ENCODE data around the gene CAPZA3.
"Not testable (repeated sequence)": the region's sequence is repeated elsewhere in the genome, so short reads cannot be mapped to it uniquely, and the experiment has no call there.

CAPZA3 gene, protein sequence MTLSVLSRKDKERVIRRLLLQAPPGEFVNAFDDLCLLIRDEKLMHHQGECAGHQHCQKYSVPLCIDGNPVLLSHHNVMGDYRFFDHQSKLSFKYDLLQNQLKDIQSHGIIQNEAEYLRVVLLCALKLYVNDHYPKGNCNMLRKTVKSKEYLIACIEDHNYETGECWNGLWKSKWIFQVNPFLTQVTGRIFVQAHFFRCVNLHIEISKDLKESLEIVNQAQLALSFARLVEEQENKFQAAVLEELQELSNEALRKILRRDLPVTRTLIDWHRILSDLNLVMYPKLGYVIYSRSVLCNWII

GRCh38 chr12:18737819-18738218, at the start of gene CAPZA3, which contains the start of gene PLCZ1:
TSS of gene CAPZA3 (plus strand) at chr12:18738119. CDS start at chr12:18738269, 150 bp downstream.
TSS of gene PLCZ1 (minus strand) at chr12:18738012. CDS start at chr12:18737371, 641 bp downstream.
- no peak for DNase-seq (ENCODE audit: low read depth, low spot score)

DNA sequence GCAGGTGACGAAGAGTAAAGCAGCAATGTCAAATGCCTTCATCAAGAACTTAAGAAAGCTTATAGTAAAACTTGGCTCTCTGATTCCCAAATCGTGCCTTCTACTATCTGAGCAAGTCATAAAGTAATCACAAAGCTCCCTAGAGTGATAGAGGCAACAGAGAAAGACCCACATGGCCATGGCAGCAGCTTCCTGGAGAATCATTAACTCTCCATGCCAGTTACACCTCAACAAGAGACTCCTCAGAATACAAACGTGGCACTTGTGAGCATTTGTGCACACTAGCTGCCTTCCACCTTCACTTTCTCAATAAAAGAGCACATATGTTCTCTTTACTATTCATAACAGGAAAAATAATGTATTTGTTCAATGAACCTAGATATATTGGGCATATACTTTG, 48.1 kb upstream of the CAPZA3 start:
- DNase-seq (ENCODE audit: low read depth, low spot score) = no peak

DNA sequence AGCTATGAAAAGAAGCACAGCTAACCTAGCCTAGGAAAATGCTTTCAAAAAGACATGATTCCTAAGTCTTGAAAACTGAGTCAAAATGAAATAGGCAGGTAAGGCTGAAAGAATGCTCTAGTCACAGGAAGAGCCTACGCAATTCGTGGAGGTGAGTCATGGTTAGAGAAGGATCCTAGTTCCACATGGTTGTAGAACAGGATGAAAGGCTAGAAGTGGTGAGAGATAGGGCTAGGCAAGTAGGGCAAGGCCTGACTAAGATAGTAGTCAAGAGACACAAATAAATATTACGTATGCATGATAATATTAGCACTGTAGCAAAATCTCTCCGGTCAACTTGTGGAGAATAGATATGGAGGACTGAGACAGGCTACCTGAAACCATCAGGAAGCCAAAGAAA, 47.3 kb upstream of the CAPZA3 start:
- peak; percentile 4 for DNase-seq (ENCODE audit: low read depth, low spot score)

DNA sequence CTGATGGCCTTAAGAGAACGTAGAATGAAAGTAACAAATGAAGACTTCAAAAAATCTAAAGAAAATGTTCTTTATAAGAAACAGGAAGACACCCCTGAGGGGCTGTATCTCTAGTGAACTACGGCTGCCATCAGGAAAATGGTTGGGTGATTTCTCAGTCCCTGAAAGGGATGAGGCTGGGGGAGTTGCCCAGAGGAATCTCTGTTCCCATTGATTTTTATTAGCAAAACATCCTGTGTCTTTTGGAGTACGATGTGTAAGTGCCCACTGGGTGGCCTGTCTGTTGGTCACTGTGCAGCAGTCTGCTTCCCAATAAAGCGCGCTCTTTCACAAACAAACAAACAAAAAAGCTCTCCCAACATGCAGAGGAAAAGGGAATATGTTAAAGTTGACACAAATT, 43.9 kb upstream of the CAPZA3 start:
- not testable (repeated sequence) for DNase-seq (ENCODE audit: low read depth, low spot score)

- peak; percentile 60 for DNase-seq (ENCODE audit: low read depth, low spot score)
Measured at GRCh38 chr12:18696971-18697602, 40.8 kb upstream of the CAPZA3 start.

- DNase-seq (ENCODE audit: low read depth, low spot score) = peak; percentile 85
Measured at GRCh38 chr12:18700271-18700670, 37.6 kb upstream of the CAPZA3 start.

DNA sequence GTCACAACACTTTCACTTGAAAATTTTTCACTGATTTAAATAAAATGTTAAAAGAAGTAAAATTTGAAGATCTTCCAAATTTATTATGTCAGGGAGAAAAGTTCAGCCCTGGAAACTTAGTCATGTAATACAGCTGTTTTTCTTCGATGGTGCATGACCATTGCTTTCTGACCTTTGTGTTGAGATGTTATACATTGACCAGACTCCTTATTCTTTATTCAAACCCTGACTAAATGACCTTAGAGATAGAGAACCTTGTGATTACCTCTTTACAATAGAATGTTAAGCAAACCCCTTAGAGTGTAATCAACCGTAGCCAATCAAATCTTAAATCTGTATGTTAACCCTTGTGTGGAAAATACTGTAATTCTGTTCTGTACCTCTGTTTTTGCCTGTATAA, 34.6 kb upstream of the CAPZA3 start:
- no peak for DNase-seq (ENCODE audit: low read depth, low spot score)

- DNase-seq (ENCODE audit: low read depth, low spot score) = no peak
Measured at GRCh38 chr12:18703911-18704310, 34.0 kb upstream of the CAPZA3 start.

GRCh38 chr12:18706798-18707197, 31.1 kb upstream of the CAPZA3 start:
- no peak for DNase-seq (ENCODE audit: low read depth, low spot score)

GRCh38 chr12:18716236-18716635, 21.7 kb upstream of the CAPZA3 start:
- no peak for DNase-seq (ENCODE audit: low read depth, low spot score)

GRCh38 chr12:18718462-18718861, 19.5 kb upstream of the CAPZA3 start:
- no peak for DNase-seq (ENCODE audit: low read depth, low spot score)

DNA sequence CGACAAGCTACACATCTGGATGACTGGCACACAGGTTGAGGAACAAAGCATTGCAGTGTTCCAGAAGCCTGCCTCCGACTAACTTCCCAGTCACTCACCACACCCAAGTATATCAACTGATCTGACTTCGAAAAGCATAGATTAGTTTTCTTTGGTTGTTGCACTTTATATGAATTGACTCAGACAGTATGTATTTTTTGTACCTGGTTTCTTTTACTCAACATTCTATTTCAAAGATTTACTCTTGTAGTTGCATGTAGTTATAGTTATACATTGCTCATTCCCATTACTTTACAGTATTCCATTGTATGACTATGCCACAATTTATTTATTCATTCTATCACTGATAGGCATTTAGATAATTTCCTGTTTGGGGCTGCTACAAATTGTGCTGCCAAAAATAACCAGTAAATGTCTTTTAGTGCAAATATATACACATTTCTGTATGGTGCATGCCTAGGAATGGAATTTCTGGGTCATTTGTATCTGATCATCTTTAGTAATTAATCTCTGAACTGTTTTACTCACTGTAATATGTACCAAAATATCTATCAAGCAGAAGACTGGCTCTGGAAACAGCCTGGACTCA, 17.9 kb upstream of the CAPZA3 start:
- no peak for DNase-seq (ENCODE audit: low read depth, low spot score)

DNA sequence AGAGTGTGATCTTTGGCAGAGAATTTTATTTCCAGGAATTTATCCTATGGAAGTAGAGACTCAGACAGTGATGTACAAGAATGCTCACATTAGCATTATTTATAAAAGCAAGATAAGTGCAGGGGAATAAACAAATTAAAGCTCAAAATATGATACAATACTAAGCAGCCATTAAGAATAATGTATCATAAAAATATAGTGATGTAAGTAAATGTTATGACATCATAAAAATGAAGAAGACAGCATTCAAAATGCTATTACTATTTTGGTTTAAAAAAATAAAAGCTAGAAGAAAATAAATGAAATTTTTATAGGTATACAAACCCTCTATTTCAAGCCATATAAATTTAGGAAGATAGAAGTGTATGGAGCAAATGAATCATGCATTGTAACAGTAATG, 17.2 kb upstream of the CAPZA3 start:
- DNase-seq (ENCODE audit: low read depth, low spot score) = no peak

DNA sequence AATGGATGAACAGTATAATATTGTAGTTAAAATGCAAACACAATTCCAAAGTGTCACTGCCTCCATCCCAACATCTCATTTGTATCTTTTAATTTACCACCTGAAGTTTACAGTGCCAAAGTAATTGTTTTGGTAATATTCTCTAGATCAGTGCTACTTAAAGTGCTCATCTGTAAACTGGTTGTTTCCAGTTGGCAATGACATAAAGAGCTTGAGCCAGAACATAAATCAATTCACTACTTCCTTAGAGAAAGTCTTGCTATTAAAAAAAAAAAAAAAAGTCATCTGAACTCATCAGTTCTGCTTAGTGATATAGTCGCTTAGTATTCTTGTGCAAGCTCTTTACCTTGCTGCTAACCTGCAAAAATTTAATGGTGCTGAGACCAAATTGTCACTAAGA, 16.5 kb upstream of the CAPZA3 start:
- DNase-seq (ENCODE audit: low read depth, low spot score) = no peak

- peak; percentile 18 for DNase-seq (ENCODE audit: low read depth, low spot score)
Measured at GRCh38 chr12:18723752-18724151, 14.2 kb upstream of the CAPZA3 start.

DNA sequence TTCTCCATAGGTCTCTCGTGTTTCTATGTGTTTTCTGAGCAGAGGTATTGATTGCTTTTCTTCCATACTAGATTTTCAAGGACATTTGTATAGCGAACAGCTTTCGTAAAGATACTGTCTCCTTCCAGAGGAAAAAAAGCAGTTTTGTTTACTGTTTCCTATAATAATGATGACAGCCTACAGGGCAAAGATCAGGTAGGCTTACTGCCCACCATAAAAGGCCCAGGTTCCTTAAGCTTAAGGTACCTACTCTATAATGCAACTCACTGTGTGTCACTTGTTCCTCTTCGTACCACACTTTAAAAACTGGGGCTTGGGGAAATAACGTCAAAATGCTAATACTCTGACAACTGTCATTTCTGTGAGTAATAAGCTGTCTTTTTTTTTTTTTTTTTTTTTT, 6.8 kb upstream of the CAPZA3 start:
- DNase-seq (ENCODE audit: low read depth, low spot score) = no peak

DNA sequence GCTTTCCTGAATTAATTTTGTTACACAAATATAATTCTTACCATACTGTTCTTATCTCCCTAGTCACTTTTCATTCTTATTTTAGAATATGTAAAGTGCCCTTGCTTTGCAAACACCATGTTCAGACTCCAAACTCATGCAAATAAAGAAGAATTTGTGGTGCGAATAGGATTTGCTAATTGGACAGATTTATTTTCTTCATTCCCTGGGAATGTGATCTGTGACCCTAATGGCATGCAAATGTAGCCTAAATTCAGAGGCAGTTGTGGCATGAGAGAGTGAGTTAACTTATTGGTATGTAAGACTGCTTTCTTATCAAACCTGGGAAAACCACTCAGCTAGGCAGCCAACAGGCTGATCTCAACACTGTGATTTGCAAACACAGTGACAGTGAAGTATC, 10.0 kb downstream of the CAPZA3 start:
- peak; percentile 93 for DNase-seq (ENCODE audit: low read depth, low spot score)

DNA sequence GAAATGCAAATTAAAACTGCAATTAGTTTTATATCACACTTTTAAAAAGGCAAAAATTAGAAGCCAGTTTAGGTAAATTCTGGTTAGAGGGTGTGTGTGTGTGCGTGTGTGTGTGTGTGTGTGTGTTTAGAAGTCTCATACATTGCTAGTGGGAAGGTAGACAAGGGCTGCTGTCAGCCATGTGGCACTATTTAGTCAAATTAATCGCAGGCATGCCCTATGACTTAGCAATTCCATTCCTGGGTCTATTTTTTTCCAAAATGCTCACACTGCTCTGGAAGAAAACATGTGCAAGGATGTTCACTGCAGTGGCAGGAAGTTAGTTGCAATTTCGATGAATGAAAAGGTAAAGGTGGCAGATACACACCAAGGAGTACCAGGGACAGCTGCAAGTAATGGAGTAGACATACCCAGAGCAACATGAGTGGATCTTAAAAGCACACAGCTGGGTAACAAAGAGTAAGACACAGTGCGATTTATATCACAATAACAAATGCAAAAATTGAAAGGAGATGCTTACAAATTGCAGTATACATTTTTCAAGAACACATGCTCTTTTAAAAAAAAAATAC, 11.6 kb downstream of the CAPZA3 start:
- peak; percentile 5 for DNase-seq (ENCODE audit: low read depth, low spot score)

- DNase-seq (ENCODE audit: low read depth, low spot score) = peak; percentile 27
Measured at GRCh38 chr12:18750085-18750484, 12.2 kb downstream of the CAPZA3 start.

- DNase-seq (ENCODE audit: low read depth, low spot score) = no peak
Measured at GRCh38 chr12:18751866-18752265, 13.9 kb downstream of the CAPZA3 start.

DNA sequence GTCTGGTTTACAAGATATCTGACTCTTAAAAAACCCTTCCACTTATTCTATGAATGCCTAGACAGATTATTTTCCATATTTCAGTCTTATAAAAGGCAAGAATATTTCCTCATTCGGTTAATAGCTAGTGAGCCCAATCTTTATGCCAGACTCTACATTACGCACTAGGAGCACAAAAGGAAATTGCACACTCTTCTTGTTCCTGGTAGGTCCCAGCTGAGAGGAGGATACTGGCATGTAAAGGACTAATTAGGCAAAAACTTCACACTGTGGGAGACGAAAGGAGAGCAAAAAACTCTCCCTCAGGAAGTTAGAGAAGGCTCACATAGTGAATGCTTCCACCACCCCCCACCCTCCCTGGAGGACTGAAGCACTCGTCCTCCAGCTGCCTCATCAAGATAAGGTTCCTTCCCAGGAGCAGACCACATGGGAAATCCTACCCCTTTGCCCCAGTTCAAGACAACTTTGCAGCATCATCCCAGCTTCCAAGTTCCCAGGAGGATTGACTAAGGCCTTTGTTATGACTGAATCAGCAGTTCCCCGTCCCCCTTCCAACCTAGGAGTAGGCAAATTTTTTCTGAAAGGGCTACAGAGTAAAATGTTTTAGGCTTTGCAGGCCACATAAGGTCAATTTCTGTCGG, 14.5 kb downstream of the CAPZA3 start:
- peak; percentile 61 for DNase-seq (ENCODE audit: low read depth, low spot score)

- no peak for DNase-seq (ENCODE audit: low read depth, low spot score)
Measured at GRCh38 chr12:18752947-18753346, 15.0 kb downstream of the CAPZA3 start.

Measured in astrocyte of the hippocampus (primary cell).